ENCODE data around the gene DNAJC3.
"Not testable (repeated sequence)": the region's sequence is repeated elsewhere in the genome, so short reads cannot be mapped to it uniquely, and the experiment has no call there.

Gene DNAJC3

GRCh38 chr13:95676105-95676761 lies 706 bp upstream of the DNAJC3 start:
- DNase-seq, result no peak

DNA sequence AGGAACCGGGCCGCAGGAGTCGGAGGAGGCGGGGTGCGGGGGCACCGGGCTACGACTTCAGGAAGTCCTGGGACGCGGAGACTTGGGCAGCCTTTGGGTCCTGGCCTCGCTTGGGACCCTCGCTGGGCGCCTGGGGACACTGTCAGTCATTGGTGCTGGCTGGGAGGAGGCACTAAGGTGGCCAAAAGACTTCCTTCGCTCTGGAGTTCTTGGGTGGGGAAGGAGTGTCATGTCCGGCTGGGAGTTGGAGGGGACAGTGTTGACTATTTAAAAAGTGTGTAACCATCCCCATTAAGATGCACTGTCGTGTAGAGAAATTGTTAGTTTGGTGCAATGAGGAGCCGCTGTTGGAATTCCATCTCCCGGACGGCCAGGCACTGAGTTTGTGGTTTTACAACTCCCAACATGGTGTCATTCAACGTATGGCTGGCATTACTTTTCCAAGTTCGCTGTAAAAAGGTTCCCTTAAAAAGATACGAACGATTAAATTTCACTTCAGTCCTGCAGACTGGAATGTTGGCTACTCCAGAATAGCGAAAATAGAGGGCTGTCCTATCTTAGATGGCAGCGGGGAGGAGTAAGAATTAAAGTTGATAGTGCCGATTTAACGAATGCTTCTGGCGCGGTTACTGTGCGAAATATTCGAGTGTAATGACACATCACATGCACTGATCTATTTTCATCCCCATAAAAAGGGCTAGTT lies 776 bp downstream of the DNAJC3 start:
- DNase-seq, result no peak

DNA sequence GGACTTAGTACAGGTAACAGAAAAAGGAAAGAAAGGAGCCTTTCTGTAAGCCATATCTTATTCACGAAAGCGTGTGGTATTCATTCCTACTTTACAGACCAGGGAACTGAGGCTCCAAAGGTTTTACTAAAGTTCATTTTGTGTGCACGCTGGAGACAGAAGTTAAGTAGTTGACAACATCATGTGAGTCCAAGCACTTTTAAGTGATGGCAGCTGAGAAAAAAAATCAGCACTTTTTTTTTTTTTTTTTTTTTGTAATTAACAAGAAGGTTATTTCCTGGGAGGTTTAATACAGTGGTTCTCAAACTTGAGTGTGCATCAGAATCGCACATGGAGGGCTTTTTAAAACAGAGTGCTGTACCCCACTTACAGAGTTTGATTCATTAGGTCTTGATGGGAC lies 2.0 kb downstream of the DNAJC3 start:
- no peak for DNase-seq

GRCh38 chr13:95679722-95680121 lies 2.8 kb downstream of the DNAJC3 start:
- DNase-seq, result no peak

- DNase-seq, result no peak
These were observed 7.5 kb downstream of the DNAJC3 start for GRCh38 chr13:95684418-95684817.

- DNase-seq, result not testable (repeated sequence)
These were observed 8.0 kb downstream of the DNAJC3 start for GRCh38 chr13:95684960-95685359.

- DNase-seq, result no peak
These were observed 12.6 kb downstream of the DNAJC3 start for GRCh38 chr13:95689582-95689926.

DNA sequence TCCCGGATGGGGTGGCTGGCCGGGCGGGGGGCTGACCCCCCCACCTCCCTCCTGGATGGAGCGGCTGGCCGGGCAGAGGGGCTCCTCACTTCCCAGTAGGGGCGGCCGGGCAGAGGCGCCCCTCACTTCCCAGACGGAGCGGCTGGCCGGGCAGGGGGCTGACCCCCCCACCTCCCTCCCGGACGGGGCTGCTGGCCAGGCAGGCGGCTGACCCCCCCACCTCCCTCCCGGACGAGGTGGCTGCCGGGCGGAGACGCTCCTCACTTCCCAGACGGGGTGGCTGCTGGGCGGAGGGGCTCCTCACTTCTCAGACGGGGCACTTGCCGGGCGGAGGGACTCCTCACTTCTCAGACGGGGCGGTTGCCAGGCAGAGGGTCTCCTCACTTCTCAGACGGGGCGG lies 14.0 kb downstream of the DNAJC3 start:
- DNase-seq, result not testable (repeated sequence)

GRCh38 chr13:95697052-95697680 lies 20.2 kb downstream of the DNAJC3 start:
- no peak for DNase-seq

DNA sequence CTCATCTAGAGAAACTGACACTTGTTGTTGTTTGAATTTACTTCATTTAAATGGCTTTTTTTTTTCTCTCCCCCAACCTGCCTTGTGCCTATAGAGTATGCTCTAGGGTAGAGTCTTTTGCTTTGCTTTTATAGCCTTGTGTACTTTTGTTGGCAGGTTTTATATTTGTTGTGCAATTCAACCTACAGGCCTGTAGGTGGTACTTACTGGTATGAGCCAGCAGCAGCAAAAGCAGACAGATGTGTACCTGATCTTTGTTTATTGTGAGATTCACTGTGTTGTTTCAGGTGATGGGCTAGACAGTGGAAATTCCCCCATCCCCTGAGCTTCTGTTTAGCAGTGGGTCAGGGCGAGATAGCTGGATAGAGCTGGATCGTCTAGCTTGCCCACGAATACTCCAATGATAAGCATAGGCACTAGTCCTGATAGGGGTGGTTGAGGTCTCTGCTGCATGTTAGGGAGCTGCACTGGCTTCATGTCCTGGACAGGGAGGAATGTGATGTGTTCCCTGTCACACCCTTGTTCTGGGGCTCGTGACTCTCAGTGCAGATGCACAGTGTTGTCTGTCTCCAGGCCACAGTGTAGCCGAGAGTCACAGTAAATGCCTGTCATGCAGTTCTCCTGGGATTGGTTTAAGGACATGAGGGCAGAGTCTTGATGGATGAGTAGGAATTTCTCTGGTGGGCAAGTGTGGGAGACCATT lies 21.3 kb downstream of the DNAJC3 start:
- no peak for DNase-seq

GRCh38 chr13:95703576-95703975 lies 26.6 kb downstream of the DNAJC3 start:
- no peak for DNase-seq

DNA sequence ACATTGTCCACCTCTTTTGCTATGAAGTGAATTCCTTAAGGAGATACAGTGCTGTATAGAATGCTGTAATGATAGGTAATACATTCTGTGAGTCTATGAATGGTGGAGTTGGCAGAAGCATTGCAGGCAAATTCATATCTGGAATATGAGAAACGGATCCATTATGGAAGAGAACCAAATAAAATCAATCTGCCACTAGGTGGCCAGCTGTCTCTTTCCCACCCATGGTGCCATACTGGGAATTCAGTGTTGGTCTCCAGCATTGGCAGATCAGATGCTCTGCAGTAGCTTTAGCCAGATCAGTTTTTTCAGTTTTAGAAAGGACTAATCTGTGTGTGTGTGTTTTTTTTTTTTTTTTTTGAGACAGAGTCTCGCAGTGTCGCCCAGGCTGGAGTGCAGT lies 27.6 kb downstream of the DNAJC3 start:
- DNase-seq, result no peak

DNA sequence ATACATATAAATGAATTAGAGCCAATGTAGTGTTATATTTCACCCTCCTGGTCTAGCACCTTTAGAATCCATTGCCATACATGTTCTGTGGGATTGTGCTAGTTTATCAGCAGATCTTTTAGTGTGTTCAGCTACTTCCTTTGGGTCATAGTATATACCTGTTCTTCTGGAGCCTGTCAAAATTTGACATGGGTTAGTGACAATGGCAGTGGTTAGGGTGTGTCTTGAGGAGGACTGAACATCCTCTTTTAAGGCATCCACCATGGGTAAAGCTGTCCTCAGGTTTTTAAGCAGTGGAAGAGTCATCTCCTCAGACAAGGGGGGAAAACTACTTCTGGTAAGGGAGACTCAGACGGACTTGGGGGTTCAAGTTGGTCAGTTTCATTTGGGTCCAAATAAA lies 29.4 kb downstream of the DNAJC3 start:
- DNase-seq, result no peak

DNA sequence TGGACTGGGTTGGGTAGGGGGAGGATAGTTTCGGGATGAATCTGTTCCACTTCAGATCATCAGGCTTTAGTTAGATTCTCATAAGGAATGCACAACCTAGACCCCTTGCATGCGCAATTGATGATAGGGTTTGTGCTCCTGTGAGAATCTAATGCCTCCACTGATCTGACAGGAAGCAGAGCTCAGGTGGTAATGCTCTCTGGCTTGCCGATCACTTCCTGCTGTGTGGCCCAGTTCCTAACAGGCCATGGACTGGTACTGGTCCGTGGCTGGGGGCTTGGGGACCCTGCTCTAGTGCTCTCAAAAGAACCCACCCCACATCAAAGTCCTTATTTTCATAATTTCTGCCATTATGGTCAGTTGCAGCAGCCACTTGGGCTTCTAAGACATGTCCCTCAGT lies 30.1 kb downstream of the DNAJC3 start:
- DNase-seq, result no peak

- DNase-seq, result no peak
These were observed 30.8 kb downstream of the DNAJC3 start for GRCh38 chr13:95707442-95708390.

GRCh38 chr13:95708391-95708774 lies 31.4 kb downstream of the DNAJC3 start:
- DNase-seq, result no peak

GRCh38 chr13:95708811-95709500 lies 32.0 kb downstream of the DNAJC3 start:
- DNase-seq, result no peak

GRCh38 chr13:95710313-95710712 lies 33.4 kb downstream of the DNAJC3 start:
- DNase-seq, result no peak

GRCh38 chr13:95712846-95713245 lies 35.9 kb downstream of the DNAJC3 start:
- DNase-seq, result not testable (repeated sequence)

DNA sequence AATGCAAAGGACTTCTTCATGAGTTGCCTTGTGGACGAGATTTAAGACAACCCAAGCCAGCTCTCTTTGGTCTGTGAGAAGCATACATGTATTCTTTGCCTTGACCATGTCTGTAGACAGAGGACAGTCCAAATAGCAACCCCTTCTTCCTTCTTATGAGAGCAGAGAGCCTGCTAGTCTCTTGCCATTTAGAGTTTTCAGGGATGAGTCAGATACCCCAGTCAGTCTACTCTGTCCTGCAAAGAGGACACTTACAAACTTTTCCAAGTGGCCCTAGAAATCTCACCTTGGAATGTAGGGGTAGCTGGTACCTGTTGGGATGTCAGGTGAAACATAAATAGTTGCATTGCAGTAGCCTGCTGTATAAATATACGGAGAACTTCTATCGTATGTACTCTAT lies 36.7 kb downstream of the DNAJC3 start:
- DNase-seq, result no peak

DNA sequence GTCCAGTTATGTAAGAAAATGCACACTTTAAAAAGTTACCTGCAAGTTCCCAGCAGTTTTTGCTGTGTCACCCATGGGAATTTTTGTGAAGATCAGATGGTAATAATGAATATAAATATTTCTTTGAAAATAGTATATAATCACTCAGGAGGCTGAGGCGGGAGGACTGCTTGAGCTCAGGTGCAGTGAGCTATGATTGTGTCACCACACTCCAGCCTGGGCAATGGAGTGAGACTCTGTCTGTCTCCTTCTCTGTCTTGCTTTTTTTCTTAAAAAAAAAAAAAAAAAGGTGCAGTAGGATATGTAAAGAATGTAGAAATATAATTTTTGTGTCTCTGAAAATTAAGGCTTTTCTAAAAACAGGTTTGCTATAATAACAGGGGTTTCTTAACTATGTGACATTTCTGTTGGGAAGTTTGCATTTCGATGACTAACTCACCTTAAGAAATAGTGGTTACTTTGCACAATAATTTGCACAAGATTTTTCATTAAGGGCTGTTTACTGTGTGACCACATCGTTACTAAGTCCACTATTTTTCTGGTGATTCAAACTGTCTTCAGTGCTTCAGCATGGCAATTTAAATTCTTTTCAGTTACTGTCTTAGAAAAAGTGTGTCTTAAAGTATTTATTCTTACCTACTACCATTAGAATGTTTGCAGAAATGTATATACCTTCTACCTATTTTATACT lies 37.3 kb downstream of the DNAJC3 start:
- DNase-seq, result no peak
